CD14-positive monocyte (primary cell): ENCODE data around the gene EFEMP2. TPM values are rescaled to one million over a fixed set of nuclear protein-coding genes. Genes with fewer than 3 reads are reported as not detected.
A peak's percentile ranks its signal among the peaks of the same experiment; 100 is the strongest.

Experiments
- DNase-seq, 3 donors: peaks; one replicate each; pipeline ENCODE4 v3.0.0-alpha.2; 2011 to 2022
- H2AFZ ChIP-seq: 2 replicates; pipeline ENCODE4 v1.6.0; 2012; ENCODE audit warnings: mild to moderate bottlenecking, low read depth, low read length, inconsistent platforms; ENCODE audit not compliant: insufficient read depth, poor library complexity, severe bottlenecking
- H3K27ac ChIP-seq, 2 donors: 1 replicate in 1 of 2; 2 replicates in 1 of 2; pipeline ENCODE4 v1.5.1; 2012 to 2013; ENCODE audit warnings: low read length in 2 of 2, control low read depth in 1 of 2, inconsistent platforms in 1 of 2, low read depth in 1 of 2, mild to moderate bottlenecking in 1 of 2
- H3K27me3 ChIP-seq, 2 donors: one replicate each; pipeline versions ENCODE4 v1.6.0 to v1.6.1; 2011 to 2013; ENCODE audit warnings: low read length in 2 of 2; ENCODE audit not compliant: control insufficient read depth in 2 of 2, insufficient read depth in 2 of 2
- H3K36me3 ChIP-seq, 2 donors: replicated peaks in 1 of 2; 1 replicate in 1 of 2; 2 replicates in 1 of 2; pipeline versions ENCODE4 v1.5.1 to v1.6.1; 2012 to 2013; ENCODE audit warnings: low read length in 2 of 2, control low read depth in 1 of 2, inconsistent platforms in 1 of 2, mild to moderate bottlenecking in 1 of 2; ENCODE audit not compliant: insufficient read depth in 2 of 2, control insufficient read depth in 1 of 2
- H3K4me1 ChIP-seq, 2 donors: 1 replicate in 1 of 2; 2 replicates in 1 of 2; pipeline versions ENCODE4 v1.5.1 to v1.6.1; 2012 to 2013; ENCODE audit warnings: low read length in 2 of 2, control low read depth in 1 of 2, inconsistent platforms in 1 of 2, mild to moderate bottlenecking in 1 of 2, moderate library complexity in 1 of 2; ENCODE audit not compliant: insufficient read depth in 2 of 2, control insufficient read depth in 1 of 2
- H3K4me2 ChIP-seq: replicated peaks from 2 replicates; pipeline ENCODE3; 2012; ENCODE audit warnings: low read length, moderate library complexity, mild to moderate bottlenecking; ENCODE audit not compliant: poor library complexity, severe bottlenecking; ENCODE audit errors: extremely low read depth
- H3K4me3 ChIP-seq, 3 experiments: fragments of 200-600 bp in 1 of 3; sonication (generic) in 1 of 3; replicated peaks in 1 of 3; 1 replicate in 2 of 3; 2 replicates in 1 of 3; pipeline ENCODE4 v1.5.1; 2011 to 2013; ENCODE audit warnings: low read length in 3 of 3, mild to moderate bottlenecking in 3 of 3, control low read depth in 2 of 3, low read depth in 2 of 3, inconsistent platforms in 1 of 3, moderate library complexity in 1 of 3
- H3K79me2 ChIP-seq: 2 replicates; pipeline ENCODE4 v1.6.0; 2012; ENCODE audit warnings: mild to moderate bottlenecking, control low read depth, inconsistent platforms, low read length, moderate library complexity; ENCODE audit not compliant: insufficient read depth
- H3K9ac ChIP-seq: 2 replicates; pipeline ENCODE4 v1.6.0; 2017; ENCODE audit warnings: low read length, mild to moderate bottlenecking; ENCODE audit not compliant: insufficient read depth, poor library complexity, severe bottlenecking
- H3K9me3 ChIP-seq, 2 donors: replicated peaks in 1 of 2; 1 replicate in 1 of 2; 2 replicates in 1 of 2; pipeline versions ENCODE4 v1.5.1 to v1.6.1; 2012 to 2013; ENCODE audit warnings: low read length in 2 of 2, control low read depth in 1 of 2; ENCODE audit not compliant: control insufficient read depth in 1 of 2, insufficient read depth in 1 of 2
- H4K20me1 ChIP-seq: 2 replicates; pipeline ENCODE4 v1.6.0; 2012; ENCODE audit warnings: mild to moderate bottlenecking, low read length, control low read depth, moderate library complexity; ENCODE audit not compliant: insufficient read depth
- H3K27ac Mint-ChIP-seq, 7 donors: one replicate each; pipeline ENCODE4 v1.8.0; 2020; ENCODE audit warnings: mild to moderate bottlenecking in 7 of 7, mixed read lengths in 7 of 7, moderate library complexity in 6 of 7, inconsistent platforms in 2 of 7
- H3K27me3 Mint-ChIP-seq, 3 donors: one replicate each; pipeline ENCODE4 v1.8.0; 2021 to 2022; ENCODE audit warnings: low read depth in 3 of 3, mild to moderate bottlenecking in 3 of 3, mixed read lengths in 3 of 3, moderate library complexity in 3 of 3, inconsistent platforms in 1 of 3
- H3K36me3 Mint-ChIP-seq, 2 donors: one replicate each; pipeline ENCODE4 v1.8.0; 2020; ENCODE audit warnings: mixed read lengths in 2 of 2, inconsistent platforms in 1 of 2, mild to moderate bottlenecking in 1 of 2
- H3K4me1 Mint-ChIP-seq: one replicate; pipeline ENCODE4 v1.8.0; 2020; ENCODE audit warnings: mild to moderate bottlenecking, mixed read lengths
- H3K4me3 Mint-ChIP-seq, 2 donors: one replicate each; pipeline ENCODE4 v1.8.0; 2020; ENCODE audit warnings: mild to moderate bottlenecking in 2 of 2, mixed read lengths in 2 of 2, moderate library complexity in 1 of 2
- H3K9me3 Mint-ChIP-seq, 7 donors: one replicate each; pipeline ENCODE4 v1.8.0; 2020 to 2022; ENCODE audit warnings: mixed read lengths in 7 of 7, mild to moderate bottlenecking in 6 of 7, moderate library complexity in 6 of 7, inconsistent platforms in 2 of 7
- CTCF ChIP-seq: fragments of 200-600 bp; IDR thresholded peaks from one replicate; pipeline ENCODE4 v1.8.0; 2022; ENCODE audit warnings: antibody characterized with exemption, mild to moderate bottlenecking
- WGBS: methylation state at CpG from one replicate; pipeline ENCODE4 v1.1.5; 2013; ENCODE audit warnings: missing lambda C conversion rate; ENCODE audit not compliant: insufficient coverage; 5-methylcytosine and 5-hydroxymethylcytosine counted together
- intact Hi-C, 2 donors: fragments of 100-400 bp; cut with micrococcal nuclease; formaldehyde crosslinking; loops; one replicate each; pipeline versions ENCODE4 v1.15.0 to v1.15.1; 2023
- polyA plus RNA-seq, 3 donors: library from polyadenylated mRNA; depleted of rRNA in 1 of 3; unstranded in 2 of 3; stranded (reverse) in 1 of 3; fragments of 300-500 nt in 2 of 3; fragments of >200 nt in 1 of 3; fragmentation: Illumina TruSeq in 2 of 3; gene quantifications; 1 replicate in 2 of 3; 2 replicates in 1 of 3; pipeline ENCODE4 v1.2.3, GENCODE V29; 2012 to 2021

The EFEMP2 gene
- polyA plus RNA-seq, 3 donors, result 0.44 to 14.7 TPM; not detected in 1

- H3K79me2 ChIP-seq, result peaks cover 48% of the 10 kb centered on the region
- intact Hi-C loops, result no loop called here
Measured at GRCh38 chr11:65853246-65853979, 19.2 kb downstream of the EFEMP2 start.

More at GRCh38 chr11:65853246-65853979, 19.2 kb downstream of the EFEMP2 start:
- Mint-ChIP-seq H3K4me3 (no peak overlapping the region), H3K36me3 (peaks cover 45 to 59% of the 10 kb centered on the region in 2 donors), H3K4me1 (peaks cover 39% of the 10 kb centered on the region), H3K9me3 (peaks cover 0 to 14% (median 8%) of the 10 kb centered on the region in 7 donors), H3K27ac (peak overlapping the region in 6 of 7 donors; percentile 37 to 75 (median 58)), H3K27me3 (no peaks in the 10 kb centered on the region)
- Histone ChIP-seq H3K9ac (no peak overlapping the region), H2AFZ (no peak overlapping the region), H4K20me1 (peaks cover 85% of the 10 kb centered on the region), H3K9me3 (peaks cover 4 to 8% of the 10 kb centered on the region in 2 donors), H3K27me3 (no peaks in the 10 kb centered on the region), H3K4me1 (peaks cover 14 to 23% of the 10 kb centered on the region in 2 donors), H3K4me3 (no peak overlapping the region), H3K27ac (peak overlapping the region in 1 of 2 donors; percentile 18), H3K4me2 (no peak overlapping the region), H3K36me3 (peaks cover 42 to 58% of the 10 kb centered on the region in 2 donors)
- WGBS, result 100% methylated on average over 6 of the region's 6 CpGs
- no peak for DNase-seq
- no peak for TF ChIP-seq CTCF
